Measurements from ENCODE around the gene BCL2L12. TPM values are rescaled to one million over a fixed set of nuclear protein-coding genes. Genes with fewer than 3 reads are reported as not detected.

The BCL2L12 gene
- total and polyA plus RNA-seq, 9 donors = 6.7 to 21.0 (median 15.6) TPM

DNA sequence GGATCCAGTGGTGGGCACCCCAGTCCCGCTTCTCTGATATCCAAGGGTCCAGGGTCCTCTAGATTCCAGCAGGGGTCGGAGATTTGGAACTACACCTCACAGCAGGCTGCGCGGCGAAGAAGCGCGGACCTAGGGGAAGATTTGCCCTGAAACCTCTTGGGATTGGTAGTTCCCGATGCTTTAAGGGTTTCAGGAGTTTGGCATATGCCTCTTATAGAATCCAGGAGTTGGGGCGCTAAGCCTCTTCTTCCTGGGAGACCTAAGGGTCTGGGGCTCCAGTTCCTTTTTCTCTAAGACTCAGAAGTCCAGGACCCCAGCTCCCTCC lies 349 bp downstream of the BCL2L12 start:
- DNase-seq = no peak
- 0% methylated on average over 9 of the region's 9 CpGs for WGBS, 3 donors
- peak overlapping the region; percentile 54 to 69 for H3K27ac ChIP-seq
- peaks cover 4% of the 10 kb centered on the region for H3K4me1 ChIP-seq (ENCODE audit: insufficient read depth)
- no peak for TF ChIP-seq EP300 (IDR thresholded peaks at IDR 0.05)
- TF ChIP-seq, protein P1, sequence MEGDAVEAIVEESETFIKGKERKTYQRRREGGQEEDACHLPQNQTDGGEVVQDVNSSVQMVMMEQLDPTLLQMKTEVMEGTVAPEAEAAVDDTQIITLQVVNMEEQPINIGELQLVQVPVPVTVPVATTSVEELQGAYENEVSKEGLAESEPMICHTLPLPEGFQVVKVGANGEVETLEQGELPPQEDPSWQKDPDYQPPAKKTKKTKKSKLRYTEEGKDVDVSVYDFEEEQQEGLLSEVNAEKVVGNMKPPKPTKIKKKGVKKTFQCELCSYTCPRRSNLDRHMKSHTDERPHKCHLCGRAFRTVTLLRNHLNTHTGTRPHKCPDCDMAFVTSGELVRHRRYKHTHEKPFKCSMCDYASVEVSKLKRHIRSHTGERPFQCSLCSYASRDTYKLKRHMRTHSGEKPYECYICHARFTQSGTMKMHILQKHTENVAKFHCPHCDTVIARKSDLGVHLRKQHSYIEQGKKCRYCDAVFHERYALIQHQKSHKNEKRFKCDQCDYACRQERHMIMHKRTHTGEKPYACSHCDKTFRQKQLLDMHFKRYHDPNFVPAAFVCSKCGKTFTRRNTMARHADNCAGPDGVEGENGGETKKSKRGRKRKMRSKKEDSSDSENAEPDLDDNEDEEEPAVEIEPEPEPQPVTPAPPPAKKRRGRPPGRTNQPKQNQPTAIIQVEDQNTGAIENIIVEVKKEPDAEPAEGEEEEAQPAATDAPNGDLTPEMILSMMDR (IDR thresholded peaks at IDR 0.05) = no peak
- TF ChIP-seq POLR2A (IDR thresholded peaks at IDR 0.05) = no peak
- no peaks in the 10 kb centered on the region for H3K27me3 ChIP-seq
- no peaks in the 10 kb centered on the region for H3K36me3 ChIP-seq
- H3K4me3 ChIP-seq = peak overlapping the region; percentile 78
- intact Hi-C loops (cut with DNase I) = no loop called here
- H3K9me3 ChIP-seq = no peaks in the 10 kb centered on the region

DNA sequence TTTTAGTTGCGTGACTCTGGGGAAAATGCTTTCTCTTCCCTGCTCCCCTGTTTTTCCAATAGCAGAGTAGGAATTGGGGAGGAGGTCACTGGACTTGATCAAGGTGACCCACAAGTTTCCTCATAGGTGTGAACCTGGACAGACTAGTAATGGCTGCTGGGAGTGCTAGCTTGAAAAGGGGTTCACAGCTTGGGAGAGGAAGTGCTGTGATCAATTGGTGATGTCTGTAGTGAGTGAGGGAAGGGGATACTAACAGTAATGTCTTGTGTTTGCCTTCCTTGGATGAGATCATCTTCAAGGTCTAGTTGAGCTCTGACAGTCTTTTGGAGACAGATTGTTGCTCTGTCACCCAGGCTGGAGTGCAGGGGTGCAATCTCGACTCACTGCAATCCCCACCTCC lies 1.7 kb downstream of the BCL2L12 start:
- Histone ChIP-seq H3K9me3 (no peaks in the 10 kb centered on the region), H3K4me3 (no peak overlapping the region), H3K27ac (no peak overlapping the region), H3K4me1 (ENCODE audit: insufficient read depth) (peaks cover 4% of the 10 kb centered on the region), H3K36me3 (no peaks in the 10 kb centered on the region), H3K27me3 (no peaks in the 10 kb centered on the region)
- TF ChIP-seq, protein P1 (IDR thresholded peaks at IDR 0.05) = no peak
- TF ChIP-seq EP300 (IDR thresholded peaks at IDR 0.05) (no peak), POLR2A (IDR thresholded peaks at IDR 0.05) (no peak)
- no peak for DNase-seq
- intact Hi-C loops (cut with DNase I) = no loop called here
- WGBS, 3 donors = 88 to 97% (median 93%) methylated on average over 2 of the region's 2 CpGs

DNA sequence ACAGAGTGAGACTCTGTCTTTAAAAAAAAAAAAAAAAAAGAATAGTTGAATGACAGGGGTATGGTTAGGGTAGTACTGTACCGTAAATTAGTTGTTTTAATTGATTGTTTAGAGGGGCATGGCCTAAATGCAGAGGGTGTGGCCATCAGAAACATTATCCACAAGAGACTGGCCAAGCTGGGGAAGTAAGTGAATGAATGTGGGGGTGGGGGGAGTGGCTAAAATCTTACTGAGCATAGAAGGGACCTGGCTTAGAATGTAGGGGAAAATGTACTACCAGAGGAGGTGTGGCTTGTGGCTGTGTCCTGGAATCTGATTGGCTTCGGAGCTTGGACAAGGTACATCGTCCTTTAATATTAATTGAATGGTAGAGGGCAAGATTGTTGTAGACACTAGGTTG lies 3.8 kb downstream of the BCL2L12 start:
- no peaks in the 10 kb centered on the region for H3K27me3 ChIP-seq
- peaks cover 4% of the 10 kb centered on the region for H3K4me1 ChIP-seq (ENCODE audit: insufficient read depth)
- TF ChIP-seq EP300 (IDR thresholded peaks at IDR 0.05) (no peak), POLR2A (IDR thresholded peaks at IDR 0.05) (no peak)
- TF ChIP-seq, protein P1 (IDR thresholded peaks at IDR 0.05) = no peak
- WGBS, 3 donors = 87 to 91% (median 90%) methylated on average over 3 of the region's 3 CpGs
- no peaks in the 10 kb centered on the region for H3K9me3 ChIP-seq
- H3K4me3 ChIP-seq = no peak overlapping the region
- no peak for DNase-seq
- no peak overlapping the region for H3K27ac ChIP-seq
- intact Hi-C loops (cut with DNase I) = no loop called here
- no peaks in the 10 kb centered on the region for H3K36me3 ChIP-seq

DNA sequence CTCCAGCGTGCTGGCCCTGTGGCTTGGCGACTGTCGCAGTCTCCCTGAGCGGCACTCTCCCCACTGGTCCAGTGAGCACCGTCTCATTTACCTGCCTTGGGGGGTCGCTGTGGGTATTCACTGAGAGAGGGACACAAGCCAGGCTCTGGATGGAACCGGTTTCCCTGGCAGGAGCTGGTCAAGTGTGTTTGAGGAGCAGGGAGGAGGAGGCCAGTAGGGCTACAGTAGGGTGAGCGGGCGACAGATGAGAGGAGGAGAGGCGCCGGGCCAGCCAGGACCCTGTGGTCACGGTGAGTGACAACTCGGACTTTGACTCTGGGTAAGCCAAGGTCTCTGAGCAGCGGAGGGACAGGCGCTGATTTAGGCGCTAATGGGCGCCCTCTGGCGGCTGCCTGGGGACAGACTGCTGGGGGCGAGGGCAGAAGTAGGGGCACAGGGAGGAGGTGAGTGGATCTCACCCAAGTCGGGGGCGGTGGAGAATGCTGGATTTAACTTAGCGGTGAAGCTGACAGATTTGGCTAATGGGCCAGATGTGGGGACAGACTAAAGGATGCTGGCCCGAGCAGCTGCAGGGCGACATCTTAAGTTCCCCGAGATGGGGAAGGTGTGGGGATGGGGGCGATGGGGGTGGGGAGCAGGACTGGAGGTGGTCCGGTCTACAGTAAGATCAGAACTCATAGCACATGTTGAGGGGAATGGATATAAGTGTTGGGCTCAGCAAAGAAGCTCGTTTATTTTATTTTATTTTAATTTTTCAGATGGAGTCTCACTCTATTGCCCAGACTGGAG lies 6.6 kb downstream of the BCL2L12 start:
- no peak overlapping the region for H3K27ac ChIP-seq
- peak; percentile 65 to 82 (median 77) for DNase-seq
- H3K27me3 ChIP-seq = no peaks in the 10 kb centered on the region
- intact Hi-C loops (cut with DNase I) = loop anchor here in 2 of 4 donors (5.0 to 10.0 kb wide), 2 partner anchors 100 to 188 kb away; partner anchors contain the start of gene RPL13A (in 1 of the 2)
- no peaks in the 10 kb centered on the region for H3K9me3 ChIP-seq
- H3K4me3 ChIP-seq = no peak overlapping the region
- no peaks in the 10 kb centered on the region for H3K36me3 ChIP-seq
- no peaks in the 10 kb centered on the region for H3K4me1 ChIP-seq (ENCODE audit: insufficient read depth)
- 20 to 31% (median 22%) methylated on average over 28 of the region's 28 CpGs for WGBS, 3 donors
- TF ChIP-seq, protein P1 (IDR thresholded peaks at IDR 0.05) = peak; percentile 68 to 84 (median 72)
- TF ChIP-seq EP300 (IDR thresholded peaks at IDR 0.05) = no peak

All from ovary (tissue), 9 donors.